HepG2 (cell line): Measurements from ENCODE around the gene SPATA33. TPM values are rescaled to one million over a fixed set of nuclear protein-coding genes. Genes with fewer than 3 reads are reported as not detected.

Experiments
- CC2D1A ChIP-seq: sonication (generic); formaldehyde crosslinking; IDR thresholded peaks from 2 replicates; pipeline ENCODE4 v1.8.1; 2023; ENCODE audit warnings: mild to moderate bottlenecking, missing genetic modification reagents
- ETV5 ChIP-seq: IDR thresholded peaks from 2 replicates; pipeline ENCODE4 v1.6.1; 2018; ENCODE audit warnings: missing biosample characterization, missing genetic modification reagents, inconsistent platforms, borderline replicate concordance
- HNF1B ChIP-seq: sonication (generic); formaldehyde crosslinking; IDR thresholded peaks from 2 replicates; pipeline ENCODE4 v1.5.1; 2020; ENCODE audit warnings: mild to moderate bottlenecking, moderate library complexity, missing genetic modification reagents
- HNRNPLL ChIP-seq: fragments of 200-400 bp; formaldehyde crosslinking; IDR thresholded peaks from 2 replicates; pipeline ENCODE4 v1.6.1; 2017; ENCODE audit warnings: mild to moderate bottlenecking, low read depth, low read length; ENCODE audit not compliant: poor library complexity, severe bottlenecking
- KAT7 ChIP-seq: IDR thresholded peaks from 2 replicates; pipeline ENCODE4 v1.6.1; 2018; ENCODE audit warnings: borderline replicate concordance, missing compliant biosample characterization
- MXD4 ChIP-seq: IDR thresholded peaks from 2 replicates; pipeline ENCODE4 v1.6.1; 2016; ENCODE audit warnings: mild to moderate bottlenecking, missing biosample characterization, missing genetic modification reagents
- NFE2L1 ChIP-seq: sonication (generic); formaldehyde crosslinking; IDR thresholded peaks from 2 replicates; pipeline ENCODE4 v1.4.0; 2020; ENCODE audit warnings: missing genetic modification reagents, mild to moderate bottlenecking, borderline replicate concordance
- PAX8 ChIP-seq: sonication (generic); formaldehyde crosslinking; IDR thresholded peaks from 2 replicates; pipeline ENCODE4 v1.8.0; 2022; ENCODE audit warnings: mild to moderate bottlenecking, missing genetic modification reagents, borderline replicate concordance
- SATB2 ChIP-seq: sonication (generic); formaldehyde crosslinking; IDR thresholded peaks from 2 replicates; pipeline ENCODE4 v1.5.0; 2020; ENCODE audit warnings: missing genetic modification reagents
- SMARCC2 ChIP-seq: fragments of 450-650 bp; IDR thresholded peaks from 2 replicates; pipeline ENCODE4 v1.6.1; 2017; ENCODE audit warnings: antibody characterized with exemption, mild to moderate bottlenecking
- SP140L ChIP-seq: sonication (generic); formaldehyde crosslinking; IDR thresholded peaks from 2 replicates; pipeline ENCODE4 v1.4.0; 2020; ENCODE audit warnings: missing genetic modification reagents, borderline replicate concordance
- ZNF350 ChIP-seq: sonication (generic); formaldehyde crosslinking; IDR thresholded peaks from 2 replicates; pipeline ENCODE4 v1.4.0; 2020; ENCODE audit warnings: mild to moderate bottlenecking, low read depth, missing genetic modification reagents, borderline replicate concordance
- ZNF501 ChIP-seq: sonication (generic); formaldehyde crosslinking; IDR thresholded peaks from 2 replicates; pipeline ENCODE4 v1.5.1; 2020; ENCODE audit warnings: mild to moderate bottlenecking, moderate library complexity, missing genetic modification reagents
- ZNF550 ChIP-seq: sonication (generic); formaldehyde crosslinking; IDR thresholded peaks from 2 replicates; pipeline ENCODE4 v1.4.0; 2020; ENCODE audit warnings: mild to moderate bottlenecking, missing genetic modification reagents, borderline replicate concordance
- ZNF687 ChIP-seq: sonication (generic); formaldehyde crosslinking; IDR thresholded peaks from 2 replicates; pipeline ENCODE4 v1.5.1; 2020; ENCODE audit warnings: mild to moderate bottlenecking, missing genetic modification reagents, moderate library complexity
- polyA plus RNA-seq, 8 experiments: library from polyadenylated mRNA; depleted of rRNA in 3 of 8; stranded (reverse) in 7 of 8; unstranded in 1 of 8; fragments of >200 nt; fragmentation: Illumina TruSeq in 4 of 8; extraction: Trizol in 4 of 8; gene quantifications; 2 replicates each; pipeline versions ENCODE4 v1.2.1 to v1.2.3, GENCODE V29; 2011 to 2016; ENCODE audit warnings: low read depth in 4 of 8, missing spikeins in 1 of 8, mixed read lengths in 1 of 8; ENCODE audit not compliant: insufficient read depth in 1 of 8
- total RNA-seq, 5 experiments: library from RNA; depleted of rRNA; stranded (reverse); fragments of >200 nt; fragmentation: Illumina TruSeq; extraction: Trizol; gene quantifications; 2 replicates each; pipeline ENCODE4 v1.2.3, GENCODE V29; 2016; ENCODE audit warnings: low read depth in 1 of 5
- TF ChIP-seq, protein P1 (sequence below): sonication (generic); formaldehyde crosslinking; IDR thresholded peaks from 2 replicates; pipeline ENCODE4 v1.4.0; 2020; ENCODE audit warnings: missing genetic modification reagents
- TF ChIP-seq, protein P2 (sequence below): sonication (generic); formaldehyde crosslinking; IDR thresholded peaks from 2 replicates; pipeline ENCODE4 v1.5.0; 2020; ENCODE audit warnings: mild to moderate bottlenecking, missing genetic modification reagents, borderline replicate concordance

Gene SPATA33
- total and polyA plus RNA-seq, 2 of the 13 experiments (the other 11 are each of a cell fraction or from before 2014, with no cell fraction given): 5.7 to 11.0 TPM

- TF ChIP-seq CC2D1A (CRISPR knock-in tag): no peak
- no peak for TF ChIP-seq SATB2 (CRISPR knock-in tag)
- no peak for TF ChIP-seq NFE2L1 (CRISPR knock-in tag)
- no peak for TF ChIP-seq SP140L (CRISPR knock-in tag)
- TF ChIP-seq ZNF550 (CRISPR knock-in tag): no peak
- TF ChIP-seq ETV5: peak; percentile 19; the same call in 1 of the 2 replicates
- TF ChIP-seq HNF1B: peak; percentile 55
- no peak for TF ChIP-seq PAX8 (CRISPR knock-in tag)
- TF ChIP-seq MXD4: no peak
- TF ChIP-seq, protein P1, sequence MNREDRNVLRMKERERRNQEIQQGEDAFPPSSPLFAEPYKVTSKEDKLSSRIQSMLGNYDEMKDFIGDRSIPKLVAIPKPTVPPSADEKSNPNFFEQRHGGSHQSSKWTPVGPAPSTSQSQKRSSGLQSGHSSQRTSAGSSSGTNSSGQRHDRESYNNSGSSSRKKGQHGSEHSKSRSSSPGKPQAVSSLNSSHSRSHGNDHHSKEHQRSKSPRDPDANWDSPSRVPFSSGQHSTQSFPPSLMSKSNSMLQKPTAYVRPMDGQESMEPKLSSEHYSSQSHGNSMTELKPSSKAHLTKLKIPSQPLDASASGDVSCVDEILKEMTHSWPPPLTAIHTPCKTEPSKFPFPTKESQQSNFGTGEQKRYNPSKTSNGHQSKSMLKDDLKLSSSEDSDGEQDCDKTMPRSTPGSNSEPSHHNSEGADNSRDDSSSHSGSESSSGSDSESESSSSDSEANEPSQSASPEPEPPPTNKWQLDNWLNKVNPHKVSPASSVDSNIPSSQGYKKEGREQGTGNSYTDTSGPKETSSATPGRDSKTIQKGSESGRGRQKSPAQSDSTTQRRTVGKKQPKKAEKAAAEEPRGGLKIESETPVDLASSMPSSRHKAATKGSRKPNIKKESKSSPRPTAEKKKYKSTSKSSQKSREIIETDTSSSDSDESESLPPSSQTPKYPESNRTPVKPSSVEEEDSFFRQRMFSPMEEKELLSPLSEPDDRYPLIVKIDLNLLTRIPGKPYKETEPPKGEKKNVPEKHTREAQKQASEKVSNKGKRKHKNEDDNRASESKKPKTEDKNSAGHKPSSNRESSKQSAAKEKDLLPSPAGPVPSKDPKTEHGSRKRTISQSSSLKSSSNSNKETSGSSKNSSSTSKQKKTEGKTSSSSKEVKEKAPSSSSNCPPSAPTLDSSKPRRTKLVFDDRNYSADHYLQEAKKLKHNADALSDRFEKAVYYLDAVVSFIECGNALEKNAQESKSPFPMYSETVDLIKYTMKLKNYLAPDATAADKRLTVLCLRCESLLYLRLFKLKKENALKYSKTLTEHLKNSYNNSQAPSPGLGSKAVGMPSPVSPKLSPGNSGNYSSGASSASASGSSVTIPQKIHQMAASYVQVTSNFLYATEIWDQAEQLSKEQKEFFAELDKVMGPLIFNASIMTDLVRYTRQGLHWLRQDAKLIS: no peak
- no peak for TF ChIP-seq KAT7 (CRISPR knock-in tag)
- TF ChIP-seq, protein P2, sequence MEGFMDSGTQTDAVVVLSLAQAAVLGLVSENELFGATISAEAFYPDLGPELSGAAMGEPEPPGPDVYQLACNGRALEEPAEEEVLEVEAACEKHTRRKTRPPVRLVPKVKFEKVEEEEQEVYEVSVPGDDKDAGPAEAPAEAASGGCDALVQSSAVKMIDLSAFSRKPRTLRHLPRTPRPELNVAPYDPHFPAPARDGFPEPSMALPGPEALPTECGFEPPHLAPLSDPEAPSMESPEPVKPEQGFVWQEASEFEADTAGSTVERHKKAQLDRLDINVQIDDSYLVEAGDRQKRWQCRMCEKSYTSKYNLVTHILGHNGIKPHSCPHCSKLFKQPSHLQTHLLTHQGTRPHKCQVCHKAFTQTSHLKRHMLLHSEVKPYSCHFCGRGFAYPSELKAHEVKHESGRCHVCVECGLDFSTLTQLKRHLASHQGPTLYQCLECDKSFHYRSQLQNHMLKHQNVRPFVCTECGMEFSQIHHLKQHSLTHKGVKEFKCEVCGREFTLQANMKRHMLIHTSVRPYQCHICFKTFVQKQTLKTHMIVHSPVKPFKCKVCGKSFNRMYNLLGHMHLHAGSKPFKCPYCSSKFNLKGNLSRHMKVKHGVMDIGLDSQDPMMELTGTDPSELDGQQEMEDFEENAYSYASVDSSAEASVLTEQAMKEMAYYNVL (CRISPR knock-in tag): no peak; the same call in 1 of the 2 replicates
- TF ChIP-seq SMARCC2: no peak
- TF ChIP-seq HNRNPLL: peak; percentile 52
- TF ChIP-seq ZNF350 (CRISPR knock-in tag): no peak
- peak; percentile 75 for TF ChIP-seq ZNF687 (CRISPR knock-in tag)
- TF ChIP-seq ZNF501 (CRISPR knock-in tag): peak; percentile 64; the same call in 1 of the 2 replicates
Measured at GRCh38 chr16:89615596-89616090, 42.0 kb upstream of the SPATA33 start (continued).
